Activated T-helper 1 cell treated with anti-CD3 and anti-CD28 coated beads, Interleukin-12 subunit alpha, Interleukin-12 subunit beta, Interleukin-2, Interleukin-4 antibody, amounts not matched to agents 30 ng/mL and 10 ng/mL and 1 ng/mL, durations not matched to agents 14 hours and 24 hours and 36 hours (primary cell): ENCODE data around the gene HSFX4. TPM values are rescaled to one million over a fixed set of nuclear protein-coding genes. Genes with fewer than 3 reads are reported as not detected.

ENCODE experiments used
- total RNA-seq: library from RNA; stranded (reverse); gene quantifications from 2 replicates; pipeline ENCODE4 v1.2.3, GENCODE V29; 2022

The HSFX4 gene
- total RNA-seq, 1 donor from 2014 or later = not detected

Other genes starting within 250 kb of the HSFX4 start
- gene MAGEA11, start 217.5 kb upstream of the HSFX4 start, total RNA-seq = not detected in 2 replicates
- gene HSFX1, start 155.5 kb upstream of the HSFX4 start, total RNA-seq = 0.49 and 1.2 TPM in 2 replicates
- not detected in 2 replicates for gene MAGEA9, start 147.6 kb upstream of the HSFX4 start, total RNA-seq
- not detected in 2 replicates for gene MAGEA8, start 48.4 kb upstream of the HSFX4 start, total RNA-seq
- gene EOLA2, start 8.9 kb downstream of the HSFX4 start, total RNA-seq = 54.2 and 63.3 TPM in 2 replicates